A549 (cell line): ENCODE measurements around the gene KPTN. TPM values are rescaled to one million over a fixed set of nuclear protein-coding genes. Genes with fewer than 3 reads are reported as not detected.

ENCODE experiments used
- ATAC-seq, 2 experiments: fragments of 200-7000 bp in 1 of 2; fragments of >200 bp in 1 of 2; cut with Nextera tagmentation in 1 of 2; cut with Tn5 transposase in 1 of 2; 3 replicates each; pipeline versions ENCODE4 v1.8.0 to v1.9.1; 2018 to 2020; ENCODE audit warnings: mild to moderate bottlenecking in 1 of 2, moderate library complexity in 1 of 2
- CTCF ChIA-PET: fragments of 300-600 bp; sonication (Branson Sonifier 250); formaldehyde crosslinking; extraction: SDS; loops from one replicate; lab custom pipeline; 2021; ENCODE audit warnings: antibody characterized with exemption, inconsistent platforms; lab: Yijun Ruan, JAX
- POLR2A ChIA-PET: fragments of 350-600 bp; formaldehyde crosslinking; extraction: SDS; loops from one replicate; lab custom pipeline; 2021; ENCODE audit warnings: antibody characterized with exemption, inconsistent platforms; lab: Yijun Ruan, JAX
- DNase-seq, 2 experiments: peaks; one replicate each; pipeline versions ENCODE4 v3.0.0 to v3.0.0-alpha.2; 2011 to 2016; ENCODE audit warnings: low read depth in 1 of 2, low spot score in 1 of 2
- FAIRE-seq: peaks from 2 replicates; lab custom pipeline; 2011; peaks lifted over from hg19 to GRCh38; lab: Jason Lieb, UNC
- H3K27ac ChIP-seq, 2 experiments: fragments of >200 bp; sonication (Bioruptor Twin); formaldehyde crosslinking; 3 replicates each; pipeline ENCODE4 v1.5.1; 2016 to 2017
- H3K4me1 ChIP-seq: fragments of >200 bp; sonication (Bioruptor Twin); formaldehyde crosslinking; 3 replicates; pipeline ENCODE4 v1.6.1; 2016
- H3K4me2 ChIP-seq: fragments of >200 bp; sonication (Bioruptor Twin); formaldehyde crosslinking; 3 replicates; pipeline ENCODE4 v1.6.1; 2016
- H3K4me3 ChIP-seq: fragments of >200 bp; sonication (Bioruptor Twin); formaldehyde crosslinking; 3 replicates; pipeline ENCODE4 v1.5.1; 2016
- H3K9me3 ChIP-seq: fragments of >200 bp; sonication (Bioruptor Twin); formaldehyde crosslinking; 3 replicates; pipeline ENCODE4 v1.6.1; 2016
- BHLHE40 ChIP-seq: IDR thresholded peaks from 2 replicates; pipeline ENCODE4 v1.6.1; 2012; ENCODE audit warnings: low read depth, low read length, inconsistent platforms
- CBX2 ChIP-seq: fragments of 200-600 bp; sonication (generic); IDR thresholded peaks from 2 replicates; pipeline ENCODE4 v1.6.1; 2016; ENCODE audit warnings: low read depth, mild to moderate bottlenecking, borderline replicate concordance
- E2F6 ChIP-seq: IDR thresholded peaks from 2 replicates; pipeline ENCODE4 v1.6.1; 2012; ENCODE audit warnings: low read depth, borderline replicate concordance
- EHMT2 ChIP-seq: fragments of 200-600 bp; sonication (generic); IDR thresholded peaks from 2 replicates; pipeline ENCODE4 v1.6.1; 2016; ENCODE audit warnings: antibody characterized with exemption, low read depth, mild to moderate bottlenecking, moderate library complexity
- ELK1 ChIP-seq: fragments of 150-350 bp; IDR thresholded peaks from 2 replicates; pipeline ENCODE4 v1.6.1; 2014; ENCODE audit warnings: low read depth, mild to moderate bottlenecking, low read length
- ESRRA ChIP-seq: fragments of 150-350 bp; IDR thresholded peaks from 2 replicates; pipeline ENCODE4 v1.6.1; 2014; ENCODE audit warnings: mild to moderate bottlenecking, low read length, borderline replicate concordance
- HDAC2 ChIP-seq: fragments of 200-600 bp; sonication (generic); IDR thresholded peaks from 2 replicates; pipeline ENCODE4 v1.6.1; 2016
- HES2 ChIP-seq: fragments of >200 bp; sonication (Bioruptor Twin); formaldehyde crosslinking; IDR thresholded peaks from 2 replicates; pipeline ENCODE4 v1.6.1; 2016
- HEYL ChIP-seq: fragments of 250-450 bp; sonication (Bioruptor Pico); IDR thresholded peaks from 2 replicates; pipeline ENCODE4 v1.8.0; 2021; ENCODE audit warnings: mild to moderate bottlenecking, moderate library complexity
- HMGXB4 ChIP-seq: fragments of 250-450 bp; sonication (Bioruptor Pico); IDR thresholded peaks from 2 replicates; pipeline ENCODE4 v1.5.0; 2021; ENCODE audit warnings: mild to moderate bottlenecking, moderate library complexity, borderline replicate concordance
- HOXA7 ChIP-seq: fragments of 250-450 bp; sonication (Bioruptor Pico); IDR thresholded peaks from 2 replicates; pipeline ENCODE4 v1.5.0; 2020; ENCODE audit warnings: mild to moderate bottlenecking, moderate library complexity
- KDM5A ChIP-seq: fragments of 200-600 bp; sonication (generic); IDR thresholded peaks from 2 replicates; pipeline ENCODE4 v1.6.1; 2016; ENCODE audit warnings: antibody characterized with exemption, mild to moderate bottlenecking
- MYC ChIP-seq: IDR thresholded peaks from 2 replicates; pipeline ENCODE4 v1.6.1; 2012; ENCODE audit warnings: mild to moderate bottlenecking, inconsistent platforms, low read length, improper control_type of control experiment, borderline replicate concordance
- PHF8 ChIP-seq: fragments of 200-600 bp; sonication (generic); IDR thresholded peaks from 2 replicates; pipeline ENCODE4 v1.6.1; 2016; ENCODE audit warnings: low read depth, mild to moderate bottlenecking, antibody characterized with exemption, moderate library complexity, borderline replicate concordance
- RCOR1 ChIP-seq: fragments of 150-350 bp; IDR thresholded peaks from 2 replicates; pipeline ENCODE4 v1.6.1; 2014; ENCODE audit warnings: antibody characterized with exemption, low read length, low read depth
- REST ChIP-seq: fragments of 200-600 bp; sonication (generic); IDR thresholded peaks from 2 replicates; pipeline ENCODE4 v1.6.1; 2016; ENCODE audit warnings: antibody characterized with exemption, mild to moderate bottlenecking, moderate library complexity
- RFX5 ChIP-seq: fragments of 450-650 bp; IDR thresholded peaks from 2 replicates; pipeline ENCODE4 v1.7.1; 2014; ENCODE audit warnings: antibody characterized with exemption, mild to moderate bottlenecking, moderate library complexity
- TFCP2L1 ChIP-seq: fragments of 250-450 bp; sonication (Bioruptor Pico); IDR thresholded peaks from 2 replicates; pipeline ENCODE4 v1.5.0; 2021; ENCODE audit warnings: mild to moderate bottlenecking
- ZC3H11A ChIP-seq: fragments of 450-650 bp; IDR thresholded peaks from 2 replicates; pipeline ENCODE4 v1.6.1; 2014; ENCODE audit warnings: antibody characterized with exemption, mild to moderate bottlenecking
- ZFP36 ChIP-seq: fragments of 450-650 bp; IDR thresholded peaks from 2 replicates; pipeline ENCODE4 v1.6.1; 2014; ENCODE audit warnings: borderline replicate concordance; ENCODE audit not compliant: partially characterized antibody
- WGBS: methylation state at CpG from one replicate; pipeline ENCODE4 v1.1.6; 2017; ENCODE audit errors: missing lambda C conversion rate; 5-methylcytosine and 5-hydroxymethylcytosine counted together
- polyA plus RNA-seq, 4 experiments: library from polyadenylated mRNA; depleted of rRNA in 3 of 4; stranded (reverse); fragments of >200 nt; fragmentation: RNase III in 1 of 4; extraction: RNeasy Plus Mini Kit Qiagen cat#74134 plus additional on column Dnase treatment in 1 of 4; gene quantifications; 2 replicates in 3 of 4; 3 replicates in 1 of 4; pipeline ENCODE4 v1.2.3, GENCODE V29; 2011 to 2017

Gene KPTN
- polyA plus RNA-seq, 2 of the 4 experiments (the other 2 are of a cell fraction) = 10.6 to 20.6 TPM

GRCh38 chr19:47443331-47443730 lies 40.7 kb downstream of the KPTN start:
- Histone ChIP-seq H3K4me1 (peaks cover 26% of the 10 kb centered on the region), H3K4me3 (no peak overlapping the region), H3K9me3 (no peaks in the 10 kb centered on the region), H3K27ac (no peak overlapping the region), H3K4me2 (no peak overlapping the region)
- ATAC-seq = no peak
- ChIA-PET POLR2A (no interaction called here), CTCF (interaction anchor here (1.6 to 28.3 kb wide), 3 partner anchors 8 to 263 kb away, joined by 5 to 901 read pairs (median 108); partner anchors contain the start of gene EHD2)
- no peak for TF ChIP-seq KDM5A
- no peak for FAIRE-seq
- no peak for DNase-seq
- WGBS = 14% methylated on average over 12 of the region's 12 CpGs

GRCh38 chr19:47438793-47439220 lies 45.2 kb downstream of the KPTN start:
- H3K4me1 ChIP-seq = no peaks in the 10 kb centered on the region
- TF ChIP-seq HEYL (CRISPR knock-in tag) = no peak
- no peak for TF ChIP-seq MYC
- TF ChIP-seq RFX5 = no peak
- TF ChIP-seq CBX2 = no peak
- no peak for TF ChIP-seq RCOR1
- TF ChIP-seq KDM5A = no peak
- TF ChIP-seq HDAC2 = no peak
- no peak for TF ChIP-seq TFCP2L1
- no peak for TF ChIP-seq E2F6
- TF ChIP-seq ESRRA = no peak
- no peak for TF ChIP-seq PHF8
- no peak for TF ChIP-seq ZFP36
- 0% methylated on average over 5 of the region's 5 CpGs for WGBS
- no peak for DNase-seq
- FAIRE-seq = peak; percentile 56
- no peak overlapping the region for H3K4me2 ChIP-seq
- H3K27ac ChIP-seq = no peak overlapping the region
- peak in 1 of 2 experiments; percentile 38; a peak in 2 of 6 replicates for ATAC-seq
- no peaks in the 10 kb centered on the region for H3K9me3 ChIP-seq
- POLR2A ChIA-PET = interaction anchor here (0.6 to 0.7 kb wide), 2 partner anchors 8 to 46 kb away, joined by 3 read pairs; no protein-coding TSS in a partner anchor
- no peak overlapping the region for H3K4me3 ChIP-seq
- CTCF ChIA-PET = interaction anchor here (0.9 to 28.3 kb wide), 16 partner anchors 8 to 353 kb away, joined by 3 to 901 read pairs (median 14); partner anchors contain the start of genes EHD2, KPTN, NAPA and NOP53

- no peak overlapping the region for H3K4me2 ChIP-seq
- ChIA-PET POLR2A (no interaction called here), CTCF (interaction anchor here (0.5 to 28.3 kb wide), 18 partner anchors 10 to 314 kb away, joined by 3 to 901 read pairs (median 22); partner anchors contain the start of genes EHD2, KPTN, NAPA and NOP53)
- no peaks in the 10 kb centered on the region for H3K4me1 ChIP-seq
- DNase-seq = no peak
- TF ChIP-seq HOXA7 (CRISPR knock-in tag) (no peak), EHMT2 (peak; percentile 69; the same call in 1 of the 2 replicates), ZFP36 (no peak), REST (peak; percentile 92), ZC3H11A (no peak), HMGXB4 (no peak), BHLHE40 (no peak), ELK1 (no peak), KDM5A (no peak), HES2 (no peak)
- no peak for FAIRE-seq
- ATAC-seq = no peak
- 33% methylated on average over 12 of the region's 12 CpGs for WGBS
- no peak overlapping the region for H3K4me3 ChIP-seq
- H3K27ac ChIP-seq = no peak overlapping the region
- H3K9me3 ChIP-seq = no peaks in the 10 kb centered on the region; the same call in 2 of the 3 replicates
Measured at GRCh38 chr19:47437500-47437899, 46.5 kb downstream of the KPTN start.
